GM12878 (cell line): ENCODE results near the gene BAK1. TPM values are rescaled to one million over a fixed set of nuclear protein-coding genes. Genes with fewer than 3 reads are reported as not detected.

ENCODE experiments used
- ATF7 ChIP-seq: fragments of 450-650 bp; IDR thresholded peaks from 2 replicates; pipeline ENCODE4 v1.6.1; 2016; ENCODE audit warnings: low read depth, mild to moderate bottlenecking
- DPF2 ChIP-seq: fragments of 450-650 bp; IDR thresholded peaks from 2 replicates; pipeline ENCODE4 v1.6.1; 2017; ENCODE audit warnings: mild to moderate bottlenecking
- EGR1 ChIP-seq, 2 experiments: IDR thresholded peaks; 1 replicate in 1 of 2; 2 replicates in 1 of 2; pipeline ENCODE4 v1.6.1; 2011 to 2012; ENCODE audit warnings: low read depth in 2 of 2, low read length in 2 of 2, borderline replicate concordance in 1 of 2, mild to moderate bottlenecking in 1 of 2, moderate library complexity in 1 of 2
- ETV6 ChIP-seq, 2 experiments: fragments of 450-650 bp in 1 of 2; IDR thresholded peaks in 1 of 2; conservative IDR thresholded peaks in 1 of 2; 2 replicates each; pipeline ENCODE4 v1.6.1; 2014; ENCODE audit warnings: antibody characterized with exemption in 1 of 2, borderline replicate concordance in 1 of 2, low read depth in 1 of 2, mild to moderate bottlenecking in 1 of 2, moderate library complexity in 1 of 2
- FOS ChIP-seq: IDR thresholded peaks from 3 replicates; pipeline ENCODE4 v1.6.1; 2011; ENCODE audit warnings: borderline replicate concordance; ENCODE audit not compliant: insufficient read length; ENCODE audit errors: extremely low read depth
- IRF3 ChIP-seq: fragments of 450-650 bp; IDR thresholded peaks from 2 replicates; pipeline ENCODE4 v1.6.1; 2014; ENCODE audit warnings: mild to moderate bottlenecking
- KAT2A ChIP-seq: conservative IDR thresholded peaks from 2 replicates; pipeline ENCODE4 v1.6.1; 2011; ENCODE audit warnings: low read depth, low read length; ENCODE audit not compliant: control insufficient read depth
- LARP7 ChIP-seq: fragments of 450-650 bp; IDR thresholded peaks from 2 replicates; pipeline ENCODE4 v1.6.1; 2017; ENCODE audit warnings: mild to moderate bottlenecking
- MLLT1 ChIP-seq: fragments of 450-650 bp; IDR thresholded peaks from 2 replicates; pipeline ENCODE4 v1.6.1; 2016; ENCODE audit warnings: mild to moderate bottlenecking
- MXI1 ChIP-seq: fragments of 150-350 bp; IDR thresholded peaks from 2 replicates; pipeline ENCODE4 v1.6.1; 2011; ENCODE audit warnings: low read depth, mild to moderate bottlenecking, inconsistent platforms, low read length, improper control_type of control experiment
- NBN ChIP-seq: fragments of 450-650 bp; IDR thresholded peaks from 2 replicates; pipeline ENCODE4 v1.6.1; 2016
- NKRF ChIP-seq: fragments of 450-650 bp; conservative IDR thresholded peaks from 2 replicates; pipeline ENCODE4 v1.6.1; 2017; ENCODE audit warnings: mild to moderate bottlenecking, moderate library complexity
- RAD51 ChIP-seq: fragments of 450-650 bp; IDR thresholded peaks from 2 replicates; pipeline ENCODE4 v1.6.1; 2016; ENCODE audit warnings: moderate library complexity, mild to moderate bottlenecking, inconsistent platforms
- RB1 ChIP-seq: fragments of 450-650 bp; formaldehyde crosslinking; IDR thresholded peaks from 2 replicates; pipeline ENCODE4 v1.6.1; 2017; ENCODE audit warnings: mild to moderate bottlenecking, borderline replicate concordance
- RELA ChIP-seq: fragments of 450-650 bp; IDR thresholded peaks from 2 replicates; pipeline ENCODE4 v1.8.0; 2014; ENCODE audit warnings: borderline replicate concordance; ENCODE audit not compliant: partially characterized antibody
- SP1 ChIP-seq: IDR thresholded peaks from one replicate; pipeline ENCODE4 v1.6.1; 2011; ENCODE audit warnings: low read depth, low read length
- TAF1 ChIP-seq: IDR thresholded peaks from 2 replicates; pipeline ENCODE4 v1.6.1; 2011; ENCODE audit warnings: mild to moderate bottlenecking, low read depth, low read length, borderline replicate concordance
- TBL1XR1 ChIP-seq: IDR thresholded peaks from 2 replicates; pipeline ENCODE4 v1.6.1; 2012; ENCODE audit warnings: low read depth, low read length, improper control_type of control experiment
- TCF7 ChIP-seq: IDR thresholded peaks from 2 replicates; pipeline ENCODE4 v1.6.1; 2014; ENCODE audit warnings: antibody characterized with exemption, borderline replicate concordance
- ZBTB33 ChIP-seq: fragments of 450-650 bp; IDR thresholded peaks from 2 replicates; pipeline ENCODE4 v1.6.1; 2017; ENCODE audit warnings: mild to moderate bottlenecking
- polyA plus RNA-seq, 11 experiments: library from polyadenylated mRNA; depleted of rRNA in 4 of 11; unstranded in 6 of 11; stranded (reverse) in 5 of 11; fragments of >200 nt; fragmentation: Nextera tagmentation in 4 of 11; fragmentation: Illumina TruSeq in 1 of 11; extraction: Ambion mirVana in 4 of 11; extraction: Trizol in 1 of 11; gene quantifications; 1 replicate in 1 of 11; 2 replicates in 10 of 11; pipeline versions ENCODE4 v1.2.1 to v1.2.3, GENCODE V29; 2011 to 2016; ENCODE audit warnings: inconsistent platforms in 2 of 11, missing spikeins in 2 of 11, low read depth in 1 of 11
- total RNA-seq, 4 experiments: library from RNA; depleted of rRNA in 3 of 4; stranded (reverse); fragments of >200 nt in 3 of 4; fragmentation: Illumina TruSeq in 1 of 4; extraction: Trizol in 1 of 4; gene quantifications; 2 replicates each; pipeline versions ENCODE4 v1.2.1 to v1.2.3, GENCODE V29; 2013 to 2021

The BAK1 gene
- total and polyA plus RNA-seq, 10 of the 15 experiments (the other 5 are each of a cell fraction or from before 2014, with no cell fraction given), result 6.3 to 65.8 (median 29.6) TPM

- TF ChIP-seq MLLT1 (no peak), RAD51 (no peak), SP1 (no peak), ETV6 (conservative IDR thresholded peaks at IDR 0.05 in 1 of 2, IDR thresholded peaks at IDR 0.05 in 1 of 2; ENCODE audit: borderline replicate concordance in 1 of 2, low read depth in 1 of 2) (no peak), RB1 (0 out of 2 replicates have a peak, but pooled peaks have one; percentile 5), EGR1 (IDR thresholded peaks at IDR 0.05; ENCODE audit: borderline replicate concordance in 1 of 2, low read depth in 2 of 2, low read length in 2 of 2) (peak in 1 of 2 experiments; percentile 71; a peak in 2 of 3 replicates), ATF7 (0 out of 2 replicates have a peak, but pooled peaks have one; percentile 28), NBN (0 out of 2 replicates have a peak, but pooled peaks have one; percentile 19), LARP7 (peak; percentile 45; the same call in 1 of the 2 replicates), RELA (no peak), DPF2 (peak; percentile 82), TCF7 (no peak), MXI1 (no peak), IRF3 (no peak), FOS (no peak), ZBTB33 (no peak; the same call in 1 of the 2 replicates), TAF1 (no peak), NKRF (no peak), KAT2A (no peak), TBL1XR1 (no peak)
Observed at GRCh38 chr6:33592595-33593413, 12.7 kb upstream of the BAK1 start (continued).
